Measurements from ENCODE around the gene AKNA. TPM values are rescaled to one million over a fixed set of nuclear protein-coding genes. Genes with fewer than 3 reads are reported as not detected.

The AKNA gene
- total RNA-seq, 1 donor, result 27.9 TPM

DNA sequence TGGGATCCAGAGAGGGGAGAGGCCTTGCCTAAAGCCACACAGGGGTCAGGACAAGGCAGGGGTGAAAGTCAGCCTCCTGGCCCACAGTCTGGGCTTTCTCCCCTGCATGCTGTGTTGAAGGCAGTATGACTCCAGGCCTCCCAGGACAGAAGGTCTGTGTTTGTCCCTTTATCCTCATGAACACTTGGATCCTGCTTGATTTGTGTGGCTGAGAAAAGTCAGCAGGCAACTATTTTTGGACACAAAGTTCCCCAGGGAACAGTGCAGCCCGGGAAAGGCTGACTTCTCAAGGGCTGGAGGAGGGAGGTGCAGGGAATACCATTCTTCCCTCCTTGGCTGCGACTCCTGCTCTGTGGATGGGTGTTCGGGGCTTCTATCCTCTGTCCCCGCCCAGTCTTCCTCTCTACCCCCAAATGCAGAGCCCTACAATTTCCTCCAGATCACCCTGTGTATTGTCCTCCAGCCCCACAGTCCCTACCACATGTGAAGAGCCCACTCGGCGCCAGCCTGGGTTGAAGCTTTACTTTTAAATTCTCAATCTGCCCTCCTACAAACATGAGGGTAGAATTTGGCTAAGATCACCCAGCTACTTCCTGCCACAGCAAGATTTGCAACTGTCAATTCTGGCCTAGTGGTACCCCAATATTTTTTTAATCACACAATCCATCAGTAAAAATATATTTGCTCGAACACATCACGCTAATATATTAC, 4.1 kb downstream of the AKNA start:
- no peaks in the 10 kb centered on the region for H3K9me3 ChIP-seq (ENCODE audit: low read depth, low read length)
- no peaks in the 10 kb centered on the region for H3K27me3 ChIP-seq (ENCODE audit: insufficient read depth, low read length)
- peak overlapping the region; percentile 28 for H2AFZ ChIP-seq (ENCODE audit: low read length)
- H3K4me3 ChIP-seq (ENCODE audit: insufficient read depth, low read length), result peak overlapping the region; percentile 41
- TF ChIP-seq, protein P1, sequence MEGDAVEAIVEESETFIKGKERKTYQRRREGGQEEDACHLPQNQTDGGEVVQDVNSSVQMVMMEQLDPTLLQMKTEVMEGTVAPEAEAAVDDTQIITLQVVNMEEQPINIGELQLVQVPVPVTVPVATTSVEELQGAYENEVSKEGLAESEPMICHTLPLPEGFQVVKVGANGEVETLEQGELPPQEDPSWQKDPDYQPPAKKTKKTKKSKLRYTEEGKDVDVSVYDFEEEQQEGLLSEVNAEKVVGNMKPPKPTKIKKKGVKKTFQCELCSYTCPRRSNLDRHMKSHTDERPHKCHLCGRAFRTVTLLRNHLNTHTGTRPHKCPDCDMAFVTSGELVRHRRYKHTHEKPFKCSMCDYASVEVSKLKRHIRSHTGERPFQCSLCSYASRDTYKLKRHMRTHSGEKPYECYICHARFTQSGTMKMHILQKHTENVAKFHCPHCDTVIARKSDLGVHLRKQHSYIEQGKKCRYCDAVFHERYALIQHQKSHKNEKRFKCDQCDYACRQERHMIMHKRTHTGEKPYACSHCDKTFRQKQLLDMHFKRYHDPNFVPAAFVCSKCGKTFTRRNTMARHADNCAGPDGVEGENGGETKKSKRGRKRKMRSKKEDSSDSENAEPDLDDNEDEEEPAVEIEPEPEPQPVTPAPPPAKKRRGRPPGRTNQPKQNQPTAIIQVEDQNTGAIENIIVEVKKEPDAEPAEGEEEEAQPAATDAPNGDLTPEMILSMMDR (IDR thresholded peaks at IDR 0.05; ENCODE audit: extremely low read depth, low read depth, low read length), result no peak
- peaks cover 49% of the 10 kb centered on the region for H3K79me2 ChIP-seq (ENCODE audit: insufficient read depth, low read length)
- H3K4me2 ChIP-seq (ENCODE audit: insufficient read depth, low read length), result peak overlapping the region; percentile 61
- H3K36me3 ChIP-seq (ENCODE audit: insufficient read depth, low read length), result peaks cover 14% of the 10 kb centered on the region
- DNase-seq (ENCODE audit: insufficient read length, low spot score, missing footprints), result peak; percentile 94
- H3K27ac ChIP-seq (ENCODE audit: low read depth, low read length), result peak overlapping the region; percentile 74
- no peaks in the 10 kb centered on the region for H4K20me1 ChIP-seq (ENCODE audit: insufficient read depth, low read length)
- H3K4me1 ChIP-seq (ENCODE audit: insufficient read depth, low read length), result peaks cover 53% of the 10 kb centered on the region

- DNase-seq (ENCODE audit: insufficient read length, low spot score, missing footprints), result no peak
- H3K79me2 ChIP-seq (ENCODE audit: insufficient read depth, low read length), result peaks cover 49% of the 10 kb centered on the region
Observed at GRCh38 chr9:114382699-114383520, 4.9 kb downstream of the AKNA start.

GRCh38 chr9:114378883-114379282, 8.9 kb downstream of the AKNA start:
- Histone ChIP-seq H3K36me3 (ENCODE audit: insufficient read depth, low read length) (peaks cover 19% of the 10 kb centered on the region), H3K4me3 (ENCODE audit: insufficient read depth, low read length) (no peak overlapping the region), H2AFZ (ENCODE audit: low read length) (no peak overlapping the region), H3K4me2 (ENCODE audit: insufficient read depth, low read length) (no peak overlapping the region), H3K27ac (ENCODE audit: low read depth, low read length) (no peak overlapping the region), H4K20me1 (ENCODE audit: insufficient read depth, low read length) (peaks cover 4% of the 10 kb centered on the region), H3K27me3 (ENCODE audit: insufficient read depth, low read length) (no peaks in the 10 kb centered on the region), H3K4me1 (ENCODE audit: insufficient read depth, low read length) (peaks cover 14% of the 10 kb centered on the region), H3K9me3 (ENCODE audit: low read depth, low read length) (no peaks in the 10 kb centered on the region), H3K79me2 (ENCODE audit: insufficient read depth, low read length) (peaks cover 18% of the 10 kb centered on the region)
- no peak for DNase-seq (ENCODE audit: insufficient read length, low spot score, missing footprints)
- TF ChIP-seq, protein P1 (IDR thresholded peaks at IDR 0.05; ENCODE audit: extremely low read depth, low read depth, low read length), result no peak

More at GRCh38 chr9:114382699-114383520, 4.9 kb downstream of the AKNA start:
- peak overlapping the region; percentile 41 for H3K4me3 ChIP-seq (ENCODE audit: insufficient read depth, low read length)
- H4K20me1 ChIP-seq (ENCODE audit: insufficient read depth, low read length), result no peaks in the 10 kb centered on the region
- no peaks in the 10 kb centered on the region for H3K9me3 ChIP-seq (ENCODE audit: low read depth, low read length)
- peak overlapping the region; percentile 74 for H3K27ac ChIP-seq (ENCODE audit: low read depth, low read length)
- TF ChIP-seq, protein P1 (IDR thresholded peaks at IDR 0.05; ENCODE audit: extremely low read depth, low read depth, low read length), result peak; percentile 21
- H2AFZ ChIP-seq (ENCODE audit: low read length), result peak overlapping the region; percentile 28
- H3K27me3 ChIP-seq (ENCODE audit: insufficient read depth, low read length), result no peaks in the 10 kb centered on the region
- H3K4me2 ChIP-seq (ENCODE audit: insufficient read depth, low read length), result peak overlapping the region; percentile 61
- H3K36me3 ChIP-seq (ENCODE audit: insufficient read depth, low read length), result peaks cover 14% of the 10 kb centered on the region
- H3K4me1 ChIP-seq (ENCODE audit: insufficient read depth, low read length), result peaks cover 47% of the 10 kb centered on the region

DNA sequence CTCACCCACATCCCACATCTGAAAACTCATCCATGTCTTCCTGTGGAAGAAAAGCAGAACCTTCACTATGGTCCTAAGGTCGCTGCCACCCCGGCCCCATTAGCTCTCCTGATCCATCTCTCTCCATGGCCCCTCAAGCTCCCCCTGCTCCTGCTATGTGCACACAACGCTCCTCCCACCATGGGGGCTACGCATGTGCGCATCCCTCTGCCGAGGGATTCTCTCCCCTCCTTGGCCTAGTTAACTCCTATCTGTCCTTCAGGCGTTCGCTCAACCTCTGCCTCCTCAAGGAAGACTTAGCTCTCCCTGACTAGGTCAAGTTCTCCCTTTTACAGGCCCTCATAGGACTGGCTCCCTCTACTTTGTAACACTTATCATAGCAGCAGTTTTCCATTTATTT, 9.8 kb downstream of the AKNA start:
- Histone ChIP-seq H4K20me1 (ENCODE audit: insufficient read depth, low read length) (peaks cover 4% of the 10 kb centered on the region), H3K4me3 (ENCODE audit: insufficient read depth, low read length) (no peak overlapping the region), H3K79me2 (ENCODE audit: insufficient read depth, low read length) (peaks cover 16% of the 10 kb centered on the region), H3K27me3 (ENCODE audit: insufficient read depth, low read length) (no peaks in the 10 kb centered on the region), H3K4me1 (ENCODE audit: insufficient read depth, low read length) (peaks cover 5% of the 10 kb centered on the region), H3K27ac (ENCODE audit: low read depth, low read length) (no peak overlapping the region), H3K36me3 (ENCODE audit: insufficient read depth, low read length) (peaks cover 19% of the 10 kb centered on the region), H3K4me2 (ENCODE audit: insufficient read depth, low read length) (no peak overlapping the region), H2AFZ (ENCODE audit: low read length) (no peak overlapping the region), H3K9me3 (ENCODE audit: low read depth, low read length) (no peaks in the 10 kb centered on the region)
- TF ChIP-seq, protein P1 (IDR thresholded peaks at IDR 0.05; ENCODE audit: extremely low read depth, low read depth, low read length), result no peak
- DNase-seq (ENCODE audit: insufficient read length, low spot score, missing footprints), result no peak
